ENCODE results near the gene ABCA6. TPM values are rescaled to one million over a fixed set of nuclear protein-coding genes. Genes with fewer than 3 reads are reported as not detected.
A peak's percentile ranks its signal among the peaks of the same experiment; 100 is the strongest.

ABCA6 gene
- total RNA-seq, 2 donors from 2014 or later = not detected

DNA sequence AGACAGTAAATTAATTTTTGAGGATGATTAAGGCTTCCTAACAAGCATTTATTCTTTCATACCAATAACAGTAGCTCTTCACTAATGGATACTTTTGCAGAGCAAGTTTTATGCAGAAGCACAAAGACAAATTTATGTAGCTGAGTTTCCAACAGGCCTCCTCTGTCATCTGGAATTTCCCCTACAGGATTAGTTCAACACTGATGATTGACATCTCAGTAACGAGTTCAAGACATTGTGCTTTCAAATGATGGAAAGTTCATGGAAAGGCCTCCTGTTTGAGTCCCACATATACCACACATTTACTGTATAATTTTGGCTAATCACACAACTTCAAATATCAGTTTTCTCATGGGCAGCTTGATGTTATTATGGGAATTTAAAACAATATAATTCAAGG is 46.4 kb upstream of the ABCA6 start:
- H3K4me1 ChIP-seq (ENCODE audit: control insufficient read depth, insufficient read depth, low read length) = no peaks in the 10 kb centered on the region
- H3K36me3 ChIP-seq (ENCODE audit: control insufficient read depth, insufficient read depth, low read length) = no peaks in the 10 kb centered on the region
- no peaks in the 10 kb centered on the region for H3K27me3 ChIP-seq (ENCODE audit: control insufficient read depth, insufficient read depth, low read length, poor library complexity, severe bottlenecking)
- Mint-ChIP-seq H3K9me3 (no peaks in the 10 kb centered on the region), H3K36me3 (ENCODE audit: low read depth) (no peaks in the 10 kb centered on the region), H3K4me3 (no peak overlapping the region), H3K4me1 (peaks cover 2% of the 10 kb centered on the region), H3K27me3 (ENCODE audit: insufficient read depth) (no peaks in the 10 kb centered on the region), H3K27ac (no peak overlapping the region)
- H3K4me3 ChIP-seq (ENCODE audit: low read length) = no peak overlapping the region
- H3K9me3 ChIP-seq (ENCODE audit: control insufficient read depth, low read length) = no peaks in the 10 kb centered on the region
- TF ChIP-seq, protein P1, sequence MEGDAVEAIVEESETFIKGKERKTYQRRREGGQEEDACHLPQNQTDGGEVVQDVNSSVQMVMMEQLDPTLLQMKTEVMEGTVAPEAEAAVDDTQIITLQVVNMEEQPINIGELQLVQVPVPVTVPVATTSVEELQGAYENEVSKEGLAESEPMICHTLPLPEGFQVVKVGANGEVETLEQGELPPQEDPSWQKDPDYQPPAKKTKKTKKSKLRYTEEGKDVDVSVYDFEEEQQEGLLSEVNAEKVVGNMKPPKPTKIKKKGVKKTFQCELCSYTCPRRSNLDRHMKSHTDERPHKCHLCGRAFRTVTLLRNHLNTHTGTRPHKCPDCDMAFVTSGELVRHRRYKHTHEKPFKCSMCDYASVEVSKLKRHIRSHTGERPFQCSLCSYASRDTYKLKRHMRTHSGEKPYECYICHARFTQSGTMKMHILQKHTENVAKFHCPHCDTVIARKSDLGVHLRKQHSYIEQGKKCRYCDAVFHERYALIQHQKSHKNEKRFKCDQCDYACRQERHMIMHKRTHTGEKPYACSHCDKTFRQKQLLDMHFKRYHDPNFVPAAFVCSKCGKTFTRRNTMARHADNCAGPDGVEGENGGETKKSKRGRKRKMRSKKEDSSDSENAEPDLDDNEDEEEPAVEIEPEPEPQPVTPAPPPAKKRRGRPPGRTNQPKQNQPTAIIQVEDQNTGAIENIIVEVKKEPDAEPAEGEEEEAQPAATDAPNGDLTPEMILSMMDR (conservative IDR thresholded peaks at IDR 0.05) = no peak
- H3K9ac ChIP-seq (ENCODE audit: extremely low read depth, low read length, poor library complexity, severe bottlenecking) = no peak overlapping the region
- WGBS, 2 experiments (ENCODE audit: insufficient coverage in 1 of 2, insufficient read length in 1 of 2) = 60 to 86% methylated on average over 1 of the region's 1 CpG
- peak overlapping the region; percentile 47 for H3K27ac ChIP-seq (ENCODE audit: low read depth, low read length)
- no peak for DNase-seq

DNA sequence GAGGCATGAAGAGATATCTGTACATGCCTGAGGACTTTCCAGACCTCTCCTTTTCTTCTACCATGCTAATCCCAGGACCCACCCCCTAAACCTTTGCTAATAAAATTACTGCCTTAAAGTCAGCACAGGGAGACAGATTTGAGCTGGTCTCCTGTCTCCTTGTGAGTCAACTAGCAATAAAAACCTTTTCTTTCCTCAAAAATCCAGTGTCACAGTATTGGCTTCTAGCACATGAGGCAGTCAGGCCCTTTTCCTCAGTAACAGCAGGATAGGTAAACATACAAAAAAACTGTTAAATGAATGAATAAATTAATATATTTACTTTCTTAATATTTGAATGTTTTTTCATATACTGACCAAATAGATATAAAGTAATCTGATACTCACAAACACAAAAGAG is 45.6 kb upstream of the ABCA6 start:
- Histone ChIP-seq H3K27ac (ENCODE audit: low read depth, low read length) (no peak overlapping the region), H3K36me3 (ENCODE audit: control insufficient read depth, insufficient read depth, low read length) (no peaks in the 10 kb centered on the region), H3K4me1 (ENCODE audit: control insufficient read depth, insufficient read depth, low read length) (no peaks in the 10 kb centered on the region), H3K9me3 (ENCODE audit: control insufficient read depth, low read length) (no peaks in the 10 kb centered on the region), H3K9ac (ENCODE audit: extremely low read depth, low read length, poor library complexity, severe bottlenecking) (no peak overlapping the region), H3K4me3 (ENCODE audit: low read length) (no peak overlapping the region), H3K27me3 (ENCODE audit: control insufficient read depth, insufficient read depth, low read length, poor library complexity, severe bottlenecking) (no peaks in the 10 kb centered on the region)
- Mint-ChIP-seq H3K27me3 (ENCODE audit: insufficient read depth) (no peaks in the 10 kb centered on the region), H3K4me1 (peaks cover 2% of the 10 kb centered on the region), H3K9me3 (no peaks in the 10 kb centered on the region), H3K4me3 (no peak overlapping the region), H3K27ac (no peak overlapping the region), H3K36me3 (ENCODE audit: low read depth) (no peaks in the 10 kb centered on the region)
- TF ChIP-seq, protein P1 (conservative IDR thresholded peaks at IDR 0.05) = no peak
- no peak for DNase-seq

DNA sequence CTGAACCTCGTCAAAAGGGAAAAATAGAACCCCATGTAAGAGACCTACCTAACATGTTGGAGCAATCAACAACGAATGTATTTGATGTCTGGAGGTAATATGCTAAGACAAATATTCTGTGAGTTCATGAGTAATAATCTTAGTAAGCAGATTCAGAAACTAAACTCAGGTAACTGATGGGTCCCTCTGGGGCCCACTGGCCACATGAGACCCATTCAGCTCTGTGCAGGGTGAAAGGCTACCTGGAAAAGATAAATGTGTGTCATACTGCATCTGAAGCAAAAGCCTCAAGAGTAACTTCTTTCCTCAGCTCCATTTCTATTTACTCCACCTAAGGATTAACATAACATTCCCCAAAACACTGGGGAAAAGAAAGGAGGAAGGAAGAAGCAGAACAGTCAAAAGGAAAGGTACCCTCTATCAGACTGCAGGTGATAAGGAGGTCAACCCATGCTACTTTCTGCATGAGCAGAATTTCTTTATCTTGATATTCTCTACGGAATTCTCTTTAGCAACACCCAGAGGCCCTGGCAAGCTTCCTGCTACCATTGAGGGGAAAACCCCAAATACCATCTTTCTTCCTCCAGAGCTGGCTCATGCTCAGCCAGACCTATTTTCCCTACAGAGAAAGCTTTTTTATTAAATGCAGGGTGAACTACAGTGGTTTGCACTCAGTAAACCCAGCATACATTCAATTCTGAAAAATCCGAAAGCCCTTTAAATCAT is 37.7 kb upstream of the ABCA6 start:
- Histone ChIP-seq H3K27me3 (ENCODE audit: control insufficient read depth, insufficient read depth, low read length, poor library complexity, severe bottlenecking) (no peaks in the 10 kb centered on the region), H3K27ac (ENCODE audit: low read depth, low read length) (no peak overlapping the region), H3K36me3 (ENCODE audit: control insufficient read depth, insufficient read depth, low read length) (no peaks in the 10 kb centered on the region), H3K4me1 (ENCODE audit: control insufficient read depth, insufficient read depth, low read length) (no peaks in the 10 kb centered on the region), H3K9ac (ENCODE audit: extremely low read depth, low read length, poor library complexity, severe bottlenecking) (no peak overlapping the region), H3K9me3 (ENCODE audit: control insufficient read depth, low read length) (no peaks in the 10 kb centered on the region), H3K4me3 (ENCODE audit: low read length) (no peak overlapping the region)
- no peaks in the 10 kb centered on the region for H3K27me3 Mint-ChIP-seq (ENCODE audit: insufficient read depth)
- H3K4me1 Mint-ChIP-seq = no peaks in the 10 kb centered on the region
- no peak overlapping the region for H3K27ac Mint-ChIP-seq
- no peaks in the 10 kb centered on the region for H3K36me3 Mint-ChIP-seq (ENCODE audit: low read depth)
- 71 to 84% methylated on average over 2 to 3 of the region's 4 CpGs for WGBS, 2 experiments (ENCODE audit: insufficient coverage in 1 of 2, insufficient read length in 1 of 2)
- TF ChIP-seq, protein P1 (conservative IDR thresholded peaks at IDR 0.05) = no peak
- no peak overlapping the region for H3K4me3 Mint-ChIP-seq
- no peaks in the 10 kb centered on the region for H3K9me3 Mint-ChIP-seq
- DNase-seq = no peak
